Activated CD8-positive, alpha-beta memory T cell treated with anti-CD3 and anti-CD28 coated beads for 48 hours (primary cell): ENCODE data around the gene ZNF565.
"Not testable (repeated sequence)": the region's sequence is repeated elsewhere in the genome, so short reads cannot be mapped to it uniquely, and the experiment has no call there.

Source experiments
- DNase-seq, 3 experiments: peaks; one replicate each; pipeline ENCODE4 v3.0.0-alpha.2; 2020; ENCODE audit warnings: low read depth in 2 of 3, low spot score in 2 of 3

Gene ZNF565

DNA sequence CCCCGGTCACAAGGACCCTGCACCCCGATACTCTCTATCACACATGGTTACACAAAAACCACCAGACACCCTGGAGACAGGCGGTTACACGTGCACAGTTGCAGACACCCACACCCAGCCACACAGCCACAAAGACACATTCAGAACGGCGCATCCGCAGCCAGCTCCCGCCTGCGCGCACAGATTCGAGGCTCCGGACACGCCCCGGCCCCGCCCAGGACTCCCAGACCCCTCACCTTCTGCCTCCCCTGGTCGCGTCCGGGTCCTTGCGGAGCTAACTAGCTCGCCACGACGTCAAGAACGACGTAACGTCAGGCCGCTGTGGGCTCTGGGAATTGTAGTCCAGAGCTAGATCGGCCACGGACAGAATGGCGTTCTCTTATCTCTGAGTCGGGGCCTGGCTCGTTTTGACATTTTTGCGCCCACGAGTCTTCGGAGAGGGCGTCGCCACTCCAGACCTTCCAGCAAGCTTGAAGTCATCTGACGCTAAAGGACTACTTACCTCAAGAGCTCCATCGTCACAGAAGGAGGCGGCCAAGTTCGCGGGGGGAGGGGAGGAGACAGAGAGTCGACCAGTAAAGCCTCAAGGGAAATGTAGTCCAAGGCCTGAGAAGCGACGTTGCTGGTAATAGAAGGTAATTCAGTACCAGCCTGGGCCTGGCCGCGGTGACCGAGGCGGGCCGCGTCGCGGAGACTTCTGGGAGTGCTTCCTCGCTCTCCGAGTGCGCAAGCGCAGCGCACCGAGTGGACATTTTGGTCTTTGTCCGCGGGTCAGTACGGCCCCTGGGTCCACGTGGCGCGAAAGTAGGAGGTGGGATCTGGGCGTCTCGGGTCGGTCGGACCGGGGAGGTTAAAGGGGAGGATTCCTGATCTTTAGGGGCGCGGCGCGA lies at the start of gene ZNF565, which contains the start of gene ZNF146:
Gene ZNF565, minus strand, starts transcription at position 280 of the 890 bp plus-strand sequence. CDS start 12,680 bp downstream, outside the sequence.
Gene ZNF146, plus strand, starts transcription at position 721 of the 890 bp plus-strand sequence. CDS start 21,335 bp downstream, outside the sequence.
- DNase-seq = peak; percentile 88 to 91 (median 88)

DNA sequence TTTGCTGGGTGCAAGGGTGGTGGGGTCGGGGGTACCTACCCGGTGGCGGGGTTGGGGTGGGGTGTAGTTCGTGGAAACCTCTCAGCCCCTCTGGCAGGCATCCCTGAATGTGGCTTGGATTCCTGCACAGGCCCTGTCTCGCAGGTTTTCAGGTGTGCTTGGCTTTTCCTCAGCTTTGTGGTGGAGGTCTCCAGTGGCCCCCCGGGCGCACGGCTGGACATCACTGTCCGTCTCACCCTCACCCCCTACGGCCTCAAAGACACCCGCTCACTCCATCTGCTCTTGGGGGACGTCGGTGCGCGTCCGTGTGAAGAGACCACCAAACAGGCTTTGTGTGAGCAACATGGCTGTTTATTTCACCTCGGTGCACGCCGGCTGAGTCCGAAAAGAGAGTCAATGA lies 44.7 kb upstream of the ZNF565 start:
- no peak for DNase-seq

DNA sequence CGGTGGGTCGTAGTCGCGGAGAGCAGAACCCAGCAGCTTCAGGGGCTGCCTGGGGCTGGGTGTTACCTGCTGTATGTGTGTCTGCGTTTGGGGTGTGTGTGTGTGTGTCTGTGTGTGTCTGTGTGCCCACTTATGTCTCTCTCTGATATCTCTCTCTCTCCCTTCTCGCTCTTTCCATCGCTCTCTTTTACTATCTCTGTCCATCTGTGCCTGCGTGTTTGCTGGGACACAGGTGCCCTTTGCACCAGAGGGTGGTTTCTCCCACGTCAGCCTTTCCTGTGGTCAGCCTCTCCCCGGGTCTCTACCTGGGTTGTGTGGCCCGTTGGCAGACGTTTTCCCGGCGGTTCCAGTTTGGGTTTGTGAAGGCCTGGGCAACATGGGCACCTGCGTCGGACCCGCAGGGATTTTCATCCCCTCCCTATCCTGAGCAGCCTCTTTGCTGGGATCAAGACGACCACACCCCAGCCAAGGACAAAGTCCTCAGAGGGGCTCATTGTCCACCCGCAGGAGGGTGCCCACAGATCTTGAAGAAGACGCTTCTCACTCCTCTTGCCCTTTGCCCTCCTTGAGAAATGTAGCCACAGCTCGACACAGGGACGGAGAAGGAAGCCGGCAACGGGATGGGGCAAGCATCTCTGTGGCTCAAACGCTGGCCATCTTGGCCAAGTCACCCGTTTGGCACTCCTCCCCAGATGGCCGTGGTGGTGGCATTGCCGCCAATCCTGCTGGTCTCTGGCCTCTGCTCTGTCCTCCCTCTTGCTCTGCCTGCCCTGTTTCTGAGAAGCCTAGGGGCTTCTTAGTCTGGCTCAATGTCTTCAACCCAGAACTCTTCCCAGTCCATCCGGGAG lies 43.8 kb upstream of the ZNF565 start:
- DNase-seq = no peak

DNA sequence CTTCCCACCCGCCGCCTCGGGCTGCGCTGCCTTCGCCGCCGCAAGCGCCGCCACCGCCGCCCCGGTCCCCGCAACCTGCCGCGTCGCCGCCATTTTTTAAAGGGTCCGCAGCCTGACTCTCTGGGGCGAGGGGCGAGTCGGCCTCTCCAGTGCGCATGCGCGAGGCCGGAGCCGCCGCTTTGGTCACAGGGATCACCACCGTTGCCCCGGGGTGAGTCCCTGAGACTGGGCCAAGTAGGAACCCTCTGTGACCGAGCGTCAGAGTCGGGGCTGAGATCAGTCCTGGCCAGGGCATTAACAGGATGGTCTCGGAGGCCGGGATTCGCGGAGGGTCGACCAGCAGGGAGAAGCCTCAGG lies 43.0 kb upstream of the ZNF565 start:
- no peak for DNase-seq

DNA sequence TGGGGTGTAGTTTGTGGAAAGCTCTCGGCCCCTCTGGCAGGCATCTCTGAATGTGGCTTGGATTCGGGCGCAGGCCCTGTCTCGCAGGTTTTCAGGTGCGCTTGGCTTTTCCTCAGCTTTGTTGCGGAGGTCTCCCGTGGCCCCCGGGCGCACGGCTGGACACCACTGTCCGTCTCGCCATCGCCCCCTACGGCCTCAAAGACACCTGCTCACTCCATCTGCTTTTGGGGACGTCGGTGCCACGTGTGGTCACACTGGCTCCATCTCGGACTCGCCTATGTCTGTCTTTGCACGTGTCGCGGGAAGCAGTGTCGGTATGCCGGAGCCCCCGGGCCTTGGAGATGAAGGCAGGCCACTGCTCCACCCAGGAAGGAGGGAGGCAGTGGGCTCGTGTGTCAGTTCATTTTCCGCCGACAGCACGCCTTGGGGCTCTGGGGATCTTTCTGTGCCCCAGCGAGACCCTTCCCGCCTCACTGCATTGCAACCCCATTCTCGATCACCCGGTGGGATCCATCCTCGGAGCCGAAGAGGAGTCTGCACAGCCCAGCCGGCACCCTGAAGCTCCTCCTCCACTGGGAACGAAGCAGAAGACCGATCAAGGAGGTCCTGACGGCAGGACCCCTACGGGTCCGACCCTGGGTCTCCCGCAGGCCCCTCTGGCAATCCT lies 42.5 kb upstream of the ZNF565 start:
- no peak for DNase-seq

DNA sequence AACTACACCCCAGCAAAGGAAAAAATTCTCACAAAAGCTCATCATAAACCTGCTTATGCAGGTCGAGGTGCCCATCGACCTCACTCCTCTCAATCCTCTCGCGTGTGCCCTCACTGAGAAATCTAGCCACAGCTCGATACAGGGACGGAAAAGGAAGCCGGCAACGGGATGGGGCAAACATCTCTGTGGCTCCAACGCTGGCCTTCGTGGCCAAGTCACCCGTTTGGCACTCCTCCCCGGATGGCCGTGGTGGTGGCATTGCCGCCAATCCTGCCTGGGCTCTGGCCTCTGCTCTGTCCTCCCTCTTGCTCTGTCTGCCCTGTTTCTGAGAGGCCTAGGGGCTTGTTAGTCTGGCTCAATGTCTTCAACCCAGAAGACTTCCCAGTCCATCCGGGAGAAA lies 41.6 kb upstream of the ZNF565 start:
- no peak for DNase-seq

DNA sequence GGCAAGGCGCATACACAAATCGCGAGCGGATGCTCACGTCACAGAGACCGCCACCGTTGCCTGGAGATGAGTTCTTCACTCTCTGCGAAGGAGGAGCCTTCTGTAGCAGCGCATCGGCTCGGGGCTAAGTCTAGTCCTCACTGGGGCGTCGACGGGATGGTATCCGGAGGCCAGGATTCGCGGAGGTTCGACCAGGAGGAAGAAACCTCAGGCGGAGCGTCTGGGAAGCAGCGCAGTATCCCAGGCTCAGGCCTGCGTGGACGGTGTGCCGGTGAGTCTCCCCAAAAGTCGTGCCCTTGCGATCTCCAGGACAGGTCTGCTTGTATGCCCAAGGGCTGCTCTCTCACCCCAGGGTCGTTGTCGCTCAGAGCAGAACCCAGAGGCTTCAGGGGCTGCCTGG lies 40.9 kb upstream of the ZNF565 start:
- no peak for DNase-seq

DNA sequence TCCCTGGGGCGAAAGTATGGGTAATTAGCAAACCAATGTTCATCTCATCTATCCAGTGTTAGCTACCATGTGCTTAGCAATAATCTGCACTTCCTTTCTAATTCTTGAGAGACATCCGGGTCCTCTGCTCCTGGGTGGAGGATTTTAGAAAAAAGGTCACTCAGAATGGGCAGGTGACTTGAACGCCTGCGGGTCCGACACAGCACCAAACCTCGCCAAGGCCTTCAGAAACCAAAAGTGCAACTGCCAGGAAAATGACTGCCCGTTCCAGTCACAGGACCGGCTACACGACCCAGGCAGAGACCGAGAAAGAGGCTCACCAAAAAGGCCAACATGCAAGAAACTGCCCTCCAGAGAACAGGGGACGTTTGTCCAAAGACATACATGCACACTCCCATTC lies 40.4 kb upstream of the ZNF565 start:
- no peak for DNase-seq

DNA sequence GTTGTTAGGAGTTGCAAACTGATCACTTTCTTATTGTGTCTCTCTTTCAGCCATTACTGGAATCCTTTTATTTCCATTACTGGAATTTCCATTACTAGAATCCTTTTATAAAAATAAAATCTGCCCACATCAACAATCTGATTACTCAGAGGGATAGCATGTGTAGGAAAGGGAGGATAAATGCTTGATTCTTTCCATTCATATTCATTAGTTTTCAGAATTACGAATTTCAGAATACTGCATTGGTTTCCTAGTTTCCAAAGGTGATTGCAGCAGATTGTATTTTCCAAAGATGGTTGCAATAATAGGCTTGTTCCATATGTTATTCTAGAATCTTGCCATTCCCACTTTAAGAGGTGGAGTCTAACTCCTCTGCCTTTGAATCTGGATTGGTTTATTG lies 37.6 kb upstream of the ZNF565 start:
- no peak for DNase-seq

DNA sequence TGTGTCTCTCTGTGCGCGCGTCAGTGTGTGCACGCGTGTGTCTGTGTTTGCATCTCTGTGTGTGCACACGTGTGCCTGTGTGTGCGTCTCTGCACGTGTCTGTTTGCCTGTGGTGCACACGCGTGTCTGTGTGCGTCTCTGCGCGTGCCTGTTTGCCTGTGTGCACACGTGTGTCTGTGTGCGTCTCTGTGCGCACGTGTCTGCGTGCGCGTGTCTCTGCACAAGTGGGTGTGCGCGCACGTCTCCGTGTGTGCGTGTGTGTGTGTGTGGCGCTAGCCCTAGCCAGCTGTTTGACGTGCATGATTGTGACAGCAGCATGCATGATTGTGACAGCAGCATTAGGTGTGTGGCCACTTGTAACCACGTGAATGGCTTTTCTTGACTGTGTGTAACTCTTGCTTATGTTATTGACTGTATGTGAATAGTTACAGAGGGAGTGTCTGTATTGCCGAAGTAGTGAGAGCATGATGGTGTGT lies 31.6 kb upstream of the ZNF565 start:
- DNase-seq = no peak

DNA sequence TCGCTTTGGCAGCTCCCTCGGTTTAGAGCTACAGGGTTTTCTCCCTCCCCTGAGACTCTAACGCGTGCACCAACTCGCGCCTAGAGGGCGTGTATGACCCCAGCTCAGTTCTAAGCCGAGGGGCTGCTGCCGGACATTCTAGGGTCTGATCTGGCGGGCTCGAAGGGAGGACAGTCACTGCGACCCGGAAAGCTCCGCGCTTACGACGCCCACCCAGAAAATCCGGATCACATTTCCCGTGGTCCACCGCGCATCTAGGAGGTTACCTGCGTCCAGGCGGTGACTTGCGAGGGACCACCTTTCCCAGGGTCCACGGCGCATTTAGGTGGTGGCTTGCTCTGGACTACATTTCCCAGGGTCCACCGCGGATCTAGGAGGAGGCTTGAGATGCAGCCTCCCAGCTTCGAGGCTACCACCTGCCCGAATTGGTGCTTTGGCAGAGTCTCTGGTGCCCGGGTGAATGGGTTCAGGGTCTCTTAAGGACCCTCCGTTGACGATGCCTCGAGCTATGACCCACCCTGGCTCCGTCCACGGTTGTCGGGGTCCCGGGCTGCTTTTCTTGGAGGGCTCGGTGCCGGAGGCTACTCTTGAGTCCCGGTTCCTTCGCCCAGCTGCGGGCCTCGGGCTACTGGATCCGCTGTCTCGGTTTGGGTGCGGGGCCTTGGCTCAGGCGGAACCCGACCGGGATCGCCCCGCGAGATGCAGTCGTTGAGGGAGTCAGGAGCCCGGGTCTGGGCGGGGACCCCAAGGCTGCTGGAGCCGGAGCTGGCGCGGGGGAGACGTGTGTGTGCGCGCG lies 30.9 kb upstream of the ZNF565 start:
- no peak for DNase-seq

DNA sequence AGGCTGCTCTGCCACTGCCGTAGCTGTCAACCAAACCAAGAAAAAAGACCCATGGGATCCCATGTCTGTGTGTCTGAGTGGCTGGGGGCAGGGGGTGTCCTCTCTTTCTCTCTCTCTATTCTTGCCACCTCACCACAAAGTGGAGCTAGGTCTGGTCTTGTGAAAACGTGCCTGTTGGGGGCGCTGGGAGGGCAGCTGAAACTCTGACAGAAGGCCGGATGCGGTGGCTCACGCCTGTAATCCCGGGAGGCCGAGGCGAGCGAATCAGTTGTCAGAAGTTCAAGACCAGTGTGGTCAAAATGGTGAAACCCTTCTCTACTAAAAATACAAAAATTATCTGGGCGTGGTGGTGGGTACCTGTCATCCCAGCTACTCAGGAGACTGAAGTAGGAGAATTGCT lies 29.6 kb upstream of the ZNF565 start:
- DNase-seq = no peak

DNA sequence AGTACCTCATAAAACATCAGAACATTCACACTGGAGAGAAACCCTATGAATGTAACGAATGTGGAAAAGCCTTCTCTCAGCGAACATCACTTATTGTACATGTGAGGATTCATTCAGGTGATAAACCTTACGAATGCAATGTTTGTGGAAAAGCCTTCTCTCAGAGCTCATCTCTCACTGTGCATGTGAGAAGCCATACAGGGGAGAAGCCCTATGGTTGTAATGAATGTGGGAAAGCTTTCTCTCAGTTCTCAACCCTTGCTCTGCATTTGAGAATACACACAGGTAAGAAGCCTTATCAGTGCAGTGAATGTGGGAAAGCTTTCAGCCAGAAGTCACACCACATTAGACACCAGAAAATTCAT lies 22.5 kb upstream of the ZNF565 start:
- DNase-seq = no peak

DNA sequence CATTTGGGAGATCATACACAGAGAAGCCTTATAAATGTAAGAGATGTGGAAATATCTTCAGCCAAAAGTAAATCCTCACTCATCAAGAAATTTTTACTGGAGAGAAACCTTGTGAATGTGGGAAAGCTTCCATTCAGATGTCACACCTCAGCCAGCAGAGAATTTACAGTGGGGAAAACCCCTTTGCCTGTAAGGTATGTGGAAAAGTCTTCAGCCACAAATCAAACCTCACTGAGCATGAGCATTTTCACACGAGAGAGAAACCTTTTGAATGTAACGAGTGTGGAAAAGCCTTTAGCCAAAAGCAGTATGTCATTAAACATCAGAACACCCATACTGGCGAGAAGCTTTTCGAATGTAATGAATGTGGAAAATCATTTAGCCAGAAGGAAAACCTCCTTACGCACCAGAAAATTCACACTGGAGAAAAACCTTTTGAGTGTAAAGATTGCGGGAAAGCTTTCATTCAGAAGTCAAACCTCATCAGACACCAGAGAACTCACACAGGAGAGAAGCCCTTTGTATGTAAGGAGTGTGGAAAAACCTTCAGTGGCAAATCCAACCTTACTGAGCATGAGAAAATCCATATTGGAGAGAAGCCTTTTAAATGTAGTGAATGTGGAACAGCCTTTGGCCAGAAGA lies 22.0 kb upstream of the ZNF565 start:
- no peak for DNase-seq

DNA sequence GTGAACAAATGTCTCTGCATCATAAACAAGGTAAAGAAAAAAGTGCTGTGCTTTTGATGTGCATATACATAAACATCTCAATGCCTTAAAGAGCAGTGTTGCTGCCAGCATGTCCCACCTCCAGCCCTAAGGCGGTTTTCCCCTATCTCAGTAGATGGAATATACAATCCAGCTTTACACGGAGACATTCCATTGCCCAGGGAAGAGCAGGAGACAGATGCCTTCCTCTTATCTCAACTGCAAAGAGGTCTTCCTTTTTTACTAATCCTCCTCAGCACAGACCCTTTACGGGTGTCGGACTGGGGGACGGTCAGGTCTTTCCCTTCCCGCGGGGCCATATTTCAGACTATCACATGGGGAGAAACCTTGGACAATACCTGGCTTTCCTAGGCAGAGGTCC lies 19.2 kb upstream of the ZNF565 start:
- DNase-seq = not testable (repeated sequence)

DNA sequence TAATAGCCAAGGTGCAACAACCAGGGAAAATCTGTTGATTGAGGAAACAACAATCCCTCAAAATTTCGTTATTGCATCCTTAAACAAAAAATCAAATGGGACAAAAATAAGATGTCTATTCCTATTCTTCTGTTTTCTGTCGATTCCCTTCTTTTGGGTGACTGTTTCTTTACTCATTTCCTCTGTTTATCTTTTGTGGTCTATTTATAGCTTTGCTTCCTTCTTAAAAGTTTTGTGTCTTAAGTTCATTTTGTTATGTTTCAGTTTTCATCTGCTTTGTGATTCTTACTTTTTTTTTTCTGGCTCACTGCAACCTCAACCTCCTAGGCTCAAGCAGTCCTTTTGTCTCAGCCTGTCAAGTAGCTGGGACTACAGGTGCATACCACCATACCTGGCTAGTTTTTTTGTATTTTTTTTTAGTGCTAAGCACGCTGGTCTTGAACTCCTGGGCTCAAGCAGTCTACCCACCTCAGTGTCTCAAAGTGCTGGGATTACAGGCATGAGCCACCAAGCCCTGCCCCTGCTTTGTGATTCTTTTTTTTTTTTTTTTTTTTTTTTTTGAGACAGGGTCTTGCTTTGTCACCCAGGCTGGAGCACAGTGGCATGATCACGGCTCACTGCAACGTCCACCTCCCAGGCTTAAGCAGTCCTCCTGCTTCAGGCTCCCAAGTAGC lies 10.9 kb upstream of the ZNF565 start:
- no peak for DNase-seq

DNA sequence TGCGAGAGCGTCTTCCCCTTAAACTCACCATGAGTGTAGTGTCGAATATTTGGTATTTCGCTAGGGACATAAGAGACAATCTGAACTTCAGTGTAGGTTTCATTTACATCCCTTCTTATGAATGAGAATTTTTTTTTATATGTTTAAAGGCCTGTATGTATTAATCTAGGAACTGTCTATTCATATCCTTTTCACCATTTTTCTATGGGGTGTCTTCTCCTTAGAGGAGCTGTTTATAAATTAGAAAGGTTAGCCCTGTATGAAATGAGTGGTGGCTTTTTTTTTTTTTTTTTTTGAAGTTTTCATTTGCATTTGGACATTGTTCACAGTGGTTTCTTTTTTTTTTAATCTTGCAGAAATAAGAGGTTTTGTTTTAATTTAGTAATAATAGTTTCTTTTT lies 8.0 kb upstream of the ZNF565 start:
- DNase-seq = no peak

DNA sequence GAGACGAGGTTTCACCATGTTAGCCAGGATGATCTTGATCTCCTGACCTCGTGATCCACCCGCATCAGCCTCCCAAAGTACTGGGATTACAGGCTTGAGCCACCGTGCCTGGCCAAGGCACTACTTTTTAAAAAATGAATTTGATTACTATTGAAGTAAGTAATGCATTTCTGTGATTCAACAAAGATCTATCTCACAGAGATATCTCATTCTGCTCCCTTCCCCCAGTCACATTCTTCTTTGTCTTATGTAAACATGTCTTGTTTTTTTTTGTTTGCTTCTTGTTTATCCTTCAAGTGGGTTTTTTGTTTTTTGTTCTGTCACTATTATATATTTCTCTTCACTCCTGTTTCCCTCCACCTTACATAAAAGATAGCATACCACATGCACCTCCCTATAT lies 7.0 kb upstream of the ZNF565 start:
- DNase-seq = no peak

DNA sequence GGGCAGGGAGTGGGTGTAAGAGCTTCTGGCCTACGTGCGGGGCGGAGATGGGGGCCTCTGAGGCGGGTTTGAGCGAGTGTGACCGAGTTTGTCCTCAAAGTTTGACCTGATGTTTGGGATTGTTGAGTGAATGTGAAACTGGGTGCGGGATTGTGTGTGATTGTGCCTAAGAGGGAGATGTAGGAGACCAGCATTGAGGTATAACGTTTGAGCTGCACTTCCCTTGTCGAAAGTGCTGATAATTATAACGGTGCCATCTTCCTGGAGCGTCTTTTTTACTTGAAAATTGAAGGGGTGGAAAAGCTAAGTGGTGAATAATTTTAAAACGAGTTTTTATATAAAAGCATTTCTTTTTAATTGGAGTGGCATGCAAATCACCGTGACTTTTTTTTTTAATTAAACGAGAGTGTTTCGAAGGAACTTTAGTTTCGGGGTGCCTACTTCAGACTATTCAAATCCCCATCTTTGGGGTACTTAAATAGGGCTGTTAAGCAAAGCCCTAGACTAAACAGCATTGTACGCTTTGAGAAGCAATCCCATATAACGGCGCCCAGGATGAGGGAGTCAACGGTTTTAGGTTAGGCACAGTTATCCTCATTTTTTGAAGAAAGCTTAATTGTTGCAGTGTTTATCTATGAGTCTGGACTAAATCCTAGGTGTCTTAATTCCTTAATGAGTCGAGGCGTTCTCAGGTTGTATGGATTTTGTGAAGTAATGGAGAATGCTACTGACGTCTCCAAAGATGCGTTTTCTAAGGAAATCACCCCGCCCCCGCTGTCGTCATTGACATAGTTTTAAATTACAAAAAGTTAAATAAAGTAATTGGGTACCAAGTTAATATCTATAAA lies 1.0 kb upstream of the ZNF565 start:
- DNase-seq = no peak
